HepG2 (cell line): ENCODE results near the gene CAV3. TPM values are rescaled to one million over a fixed set of nuclear protein-coding genes. Genes with fewer than 3 reads are reported as not detected.

Source experiments
- ATAC-seq: fragments of 200-7000 bp; cut with Tn5 transposase; 3 replicates; pipeline ENCODE4 v1.9.1; 2020; ENCODE audit warnings: mild to moderate bottlenecking, moderate library complexity
- BruUV-seq: library from RNA; stranded (reverse); fragments of 400-500 nt; replicated peaks from 2 replicates; lab custom pipeline; 2021; lab: Mats Ljungman, UMichigan
- CTCF ChIA-PET: fragments of 300-600 bp; formaldehyde crosslinking; extraction: SDS; loops from one replicate; lab custom pipeline; 2021; ENCODE audit warnings: low total read pairs, inconsistent platforms, low intra/inter-chr PET ratio; lab: Yijun Ruan, JAX
- POLR2A ChIA-PET: fragments of 350-600 bp; sonication (Branson Sonifier 250); formaldehyde crosslinking; loops from one replicate; lab custom pipeline; 2020; ENCODE audit warnings: antibody characterized with exemption, inconsistent platforms; lab: Yijun Ruan, JAX
- DNase-seq: peaks from one replicate; pipeline ENCODE4 v3.0.0-alpha.2; 2015; ENCODE audit warnings: low spot score
- FAIRE-seq: peaks from 3 replicates; lab custom pipeline; 2011; peaks lifted over from hg19 to GRCh38; lab: Jason Lieb, UNC
- H2AFZ ChIP-seq: one replicate; pipeline ENCODE4 v1.6.1; 2011; ENCODE audit warnings: low read length, inconsistent platforms
- H3K27ac ChIP-seq: fragments of 300-600 bp; 3 replicates; pipeline ENCODE4 v1.8.0; 2011; ENCODE audit warnings: mixed run types, mild to moderate bottlenecking, mixed read lengths, low read length, inconsistent platforms; ENCODE audit not compliant: insufficient read depth; ENCODE audit errors: extremely low read length
- H3K27me3 ChIP-seq, 2 experiments: fragments of 200-600 bp in 1 of 2; 2 replicates in 1 of 2; 3 replicates in 1 of 2; pipeline versions ENCODE4 v1.6.0 to v1.8.0; 2011; ENCODE audit warnings: low read length in 2 of 2, mild to moderate bottlenecking in 2 of 2, moderate library complexity in 2 of 2, inconsistent platforms in 1 of 2; ENCODE audit not compliant: insufficient read depth in 2 of 2, control insufficient read depth in 1 of 2
- H3K36me3 ChIP-seq, 2 experiments: fragments of 200-600 bp in 1 of 2; replicated peaks in 1 of 2; 2 replicates in 1 of 2; 3 replicates in 1 of 2; pipeline versions ENCODE4 v1.5.1 to v1.8.0; 2011; ENCODE audit warnings: low read length in 2 of 2, inconsistent platforms in 1 of 2; ENCODE audit not compliant: insufficient read depth in 2 of 2, control insufficient read depth in 1 of 2
- H3K4me1 ChIP-seq: 2 replicates; pipeline ENCODE4 v1.5.1; 2012; ENCODE audit warnings: low read length, inconsistent platforms; ENCODE audit not compliant: insufficient read depth
- H3K4me2 ChIP-seq: 2 replicates; pipeline ENCODE4 v1.6.0; 2011; ENCODE audit warnings: low read depth, low read length, inconsistent platforms
- H3K4me3 ChIP-seq, 3 experiments: fragments of 200-600 bp in 1 of 3; sonication (generic), shearing (Covaris generic) in 1 of 3; replicated peaks in 1 of 3; 2 replicates each; pipeline ENCODE4 v1.5.1; 2011 to 2016; ENCODE audit warnings: low read length in 3 of 3, inconsistent platforms in 2 of 3, low read depth in 2 of 3, mild to moderate bottlenecking in 2 of 3, control low read depth in 1 of 3, mixed read lengths in 1 of 3; ENCODE audit not compliant: insufficient read depth in 1 of 3
- H3K79me2 ChIP-seq: one replicate; pipeline ENCODE4 v1.6.1; 2011; ENCODE audit warnings: low read length, inconsistent platforms; ENCODE audit not compliant: insufficient read depth
- H3K9ac ChIP-seq: 2 replicates; pipeline ENCODE4 v1.6.0; 2011; ENCODE audit warnings: mild to moderate bottlenecking, low read depth, low read length, inconsistent platforms; ENCODE audit not compliant: insufficient read depth
- H3K9me3 ChIP-seq: 2 replicates; pipeline ENCODE4 v1.5.1; 2012; ENCODE audit warnings: mild to moderate bottlenecking, low read length
- H4K20me1 ChIP-seq: 2 replicates; pipeline ENCODE4 v1.6.0; 2011; ENCODE audit warnings: inconsistent platforms, mild to moderate bottlenecking, low read length, moderate library complexity; ENCODE audit not compliant: insufficient read depth
- ARID5B ChIP-seq: IDR thresholded peaks from 2 replicates; pipeline ENCODE4 v1.4.0; 2020; ENCODE audit warnings: mild to moderate bottlenecking, missing genetic modification reagents
- CREM ChIP-seq, 2 experiments: sonication (generic) in 1 of 2; formaldehyde crosslinking in 1 of 2; IDR thresholded peaks; 2 replicates each; pipeline versions ENCODE4 v1.4.0 to v1.6.1; 2016 to 2020; ENCODE audit warnings: antibody characterized with exemption in 1 of 2, mild to moderate bottlenecking in 1 of 2, missing genetic modification reagents in 1 of 2
- GTF3A ChIP-seq: sonication (generic); formaldehyde crosslinking; conservative IDR thresholded peaks from 2 replicates; pipeline ENCODE4 v1.4.0; 2020; ENCODE audit warnings: mild to moderate bottlenecking, missing genetic modification reagents
- MAFF ChIP-seq: IDR thresholded peaks from 2 replicates; pipeline ENCODE4 v1.6.1; 2011; ENCODE audit warnings: low read depth, low read length, improper control_type of control experiment
- POLR2G ChIP-seq: fragments of 200-400 bp; formaldehyde crosslinking; IDR thresholded peaks from 2 replicates; pipeline ENCODE4 v1.6.1; 2018; ENCODE audit warnings: mild to moderate bottlenecking, low read depth, low read length, moderate library complexity
- RCOR2 ChIP-seq: IDR thresholded peaks from 2 replicates; pipeline ENCODE4 v1.6.1; 2016; ENCODE audit warnings: missing biosample characterization, missing genetic modification reagents
- RFXANK ChIP-seq: IDR thresholded peaks from 2 replicates; pipeline ENCODE4 v1.6.1; 2016
- RXRB ChIP-seq: IDR thresholded peaks from 2 replicates; pipeline ENCODE4 v1.6.1; 2016; ENCODE audit warnings: borderline replicate concordance, missing genetic modification reagents, missing compliant biosample characterization
- SIX1 ChIP-seq: sonication (generic); formaldehyde crosslinking; IDR thresholded peaks from 2 replicates; pipeline ENCODE4 v1.4.0; 2020; ENCODE audit warnings: missing genetic modification reagents, borderline replicate concordance
- TAF15 ChIP-seq: fragments of 200-400 bp; formaldehyde crosslinking; IDR thresholded peaks from one replicate; pipeline ENCODE4 v1.6.1; 2018; ENCODE audit warnings: mild to moderate bottlenecking, low read depth, low read length; ENCODE audit not compliant: poor library complexity, severe bottlenecking
- ZFP82 ChIP-seq: sonication (generic); formaldehyde crosslinking; IDR thresholded peaks from 2 replicates; pipeline ENCODE4 v1.5.1; 2020; ENCODE audit warnings: mild to moderate bottlenecking, missing genetic modification reagents, borderline replicate concordance
- ZNF562 ChIP-seq: sonication (generic); formaldehyde crosslinking; IDR thresholded peaks from 2 replicates; pipeline ENCODE4 v1.8.0; 2022; ENCODE audit warnings: missing genetic modification reagents, borderline replicate concordance
- ZNF660 ChIP-seq: sonication (generic); formaldehyde crosslinking; IDR thresholded peaks from 2 replicates; pipeline ENCODE4 v1.5.1; 2020; ENCODE audit warnings: mild to moderate bottlenecking, low read depth, missing genetic modification reagents, borderline replicate concordance
- ZNF670 ChIP-seq: sonication (generic); formaldehyde crosslinking; IDR thresholded peaks from 2 replicates; pipeline ENCODE4 v1.8.0; 2022; ENCODE audit warnings: mild to moderate bottlenecking, missing genetic modification reagents, borderline replicate concordance
- ZNF713 ChIP-seq: sonication (generic); formaldehyde crosslinking; IDR thresholded peaks from 2 replicates; pipeline ENCODE4 v1.4.0; 2020; ENCODE audit warnings: mild to moderate bottlenecking, missing genetic modification reagents
- ZSCAN29 ChIP-seq: sonication (generic); formaldehyde crosslinking; conservative IDR thresholded peaks from 2 replicates; pipeline ENCODE4 v1.4.0; 2020; ENCODE audit warnings: mild to moderate bottlenecking, missing genetic modification reagents
- WGBS: methylation state at CpG from one replicate; pipeline ENCODE4 v1.1.6; 2017; ENCODE audit warnings: low lambda C conversion rate; 5-methylcytosine and 5-hydroxymethylcytosine counted together
- in situ Hi-C: cut with HindIII; loops from 2 replicates; pipeline ENCODE4 v1.10.0; 2017; ENCODE audit warnings: low pct_unique_long_range_greater_than_20kb; ENCODE audit not compliant: extremely low pct_ligation_motif_present
- intact Hi-C: fragments of 100-400 bp; cut with micrococcal nuclease; formaldehyde crosslinking; loops from one replicate; pipeline ENCODE4 v1.10.0; 2022; ENCODE audit not compliant: unreplicated experiment
- polyA plus RNA-seq, 8 experiments: library from polyadenylated mRNA; depleted of rRNA in 3 of 8; stranded (reverse) in 7 of 8; unstranded in 1 of 8; fragments of >200 nt; fragmentation: Illumina TruSeq in 4 of 8; extraction: Trizol in 4 of 8; gene quantifications; 2 replicates each; pipeline versions ENCODE4 v1.2.1 to v1.2.3, GENCODE V29; 2011 to 2016; ENCODE audit warnings: low read depth in 4 of 8, missing spikeins in 1 of 8, mixed read lengths in 1 of 8; ENCODE audit not compliant: insufficient read depth in 1 of 8
- total RNA-seq, 5 experiments: library from RNA; depleted of rRNA; stranded (reverse); fragments of >200 nt; fragmentation: Illumina TruSeq; extraction: Trizol; gene quantifications; 2 replicates each; pipeline ENCODE4 v1.2.3, GENCODE V29; 2016; ENCODE audit warnings: low read depth in 1 of 5

Gene CAV3
- total and polyA plus RNA-seq, 2 of the 13 experiments (the other 11 are each of a cell fraction or from before 2014, with no cell fraction given), result not detected

- H3K27ac ChIP-seq, result no peak overlapping the region
- POLR2A ChIA-PET, result no interaction called here
- no peak overlapping the region for H3K4me2 ChIP-seq
- H2AFZ ChIP-seq, result no peak overlapping the region
- BruUV-seq, result no TSS peak
- H3K9me3 ChIP-seq, result no peaks in the 10 kb centered on the region
- TF ChIP-seq RXRB (CRISPR knock-in tag) (no peak), ZNF713 (CRISPR knock-in tag) (no peak), ZNF670 (no peak), ZSCAN29 (no peak), ZNF562 (CRISPR knock-in tag) (no peak)
- TF ChIP-seq, all 625 proteins: peak for 0
- Histone ChIP-seq H4K20me1 (no peaks in the 10 kb centered on the region), H3K4me3 (no peak overlapping the region), H3K4me1 (peaks cover 10% of the 10 kb centered on the region), H3K79me2 (no peaks in the 10 kb centered on the region), H3K9ac (no peak overlapping the region), H3K36me3 (no peaks in the 10 kb centered on the region), H3K27me3 (peaks cover 0 to 1% of the 10 kb centered on the region in 2 experiments; a peak in 2 of 5 replicates)
- DNase-seq (no peak), ATAC-seq (no peak), FAIRE-seq (no peak)
- intact Hi-C loops (no loop called here), in situ Hi-C loops (no loop called here)
- WGBS, result 37% methylated on average over 4 of the region's 5 CpGs
- CTCF ChIA-PET, result no interaction called here
Observed at GRCh38 chr3:8722808-8723207, 10.8 kb upstream of the CAV3 start.

- 56% methylated on average over 3 of the region's 3 CpGs for WGBS
- no peak for DNase-seq
- intact Hi-C loops, result no loop called here
- no peak overlapping the region for H3K27ac ChIP-seq
- no peaks in the 10 kb centered on the region for H3K36me3 ChIP-seq
- H3K4me2 ChIP-seq, result no peak overlapping the region
- no peaks in the 10 kb centered on the region for H4K20me1 ChIP-seq
- no peak for FAIRE-seq
- H3K9me3 ChIP-seq, result no peaks in the 10 kb centered on the region
- H3K4me1 ChIP-seq, result peaks cover 10% of the 10 kb centered on the region
- no peak overlapping the region for H3K4me3 ChIP-seq
- H2AFZ ChIP-seq, result no peak overlapping the region
- no peak for ATAC-seq
- no peak for TF ChIP-seq POLR2G
- no peak for TF ChIP-seq RFXANK
- no peak for TF ChIP-seq TAF15
- TF ChIP-seq ZFP82, result no peak
- TF ChIP-seq ARID5B (CRISPR knock-in tag), result no peak
- TF ChIP-seq SIX1, result no peak
- no peak for TF ChIP-seq ZNF660
- no peak for TF ChIP-seq GTF3A
- TF ChIP-seq MAFF, result no peak
- no peak for TF ChIP-seq RCOR2
- no peak for TF ChIP-seq CREM (IDR thresholded peaks at IDR 0.05)
- TF ChIP-seq CREM (CRISPR knock-in tag; IDR thresholded peaks at IDR 0.05), result no peak
- no peaks in the 10 kb centered on the region for H3K79me2 ChIP-seq
- ChIA-PET POLR2A (no interaction called here), CTCF (no interaction called here)
- BruUV-seq, result no TSS peak
- no peak overlapping the region for H3K9ac ChIP-seq
- in situ Hi-C loops, result no loop called here
- peaks cover 1 to 5% of the 10 kb centered on the region in 2 experiments; a peak in 2 of 5 replicates for H3K27me3 ChIP-seq
Observed at GRCh38 chr3:8723612-8724011, 10.0 kb upstream of the CAV3 start.
